HG02610 (cell line): Measurements from ENCODE around the gene KCNN4.

Source experiments
- ATAC-seq: cut with Tn5 transposase; IDR thresholded peaks from one replicate; pipeline ENCODE4 v1.9.1; 2021; ENCODE audit warnings: mild to moderate bottlenecking, moderate library complexity; ENCODE audit not compliant: unreplicated experiment

Gene KCNN4

GRCh38 chr19:43799502-43800142, 18.8 kb upstream of the KCNN4 start:
- ATAC-seq, result no peak

- no peak for ATAC-seq
These were observed 18.0 kb upstream of the KCNN4 start for GRCh38 chr19:43798546-43799409.

- no peak for ATAC-seq
These were observed 17.3 kb upstream of the KCNN4 start for GRCh38 chr19:43798026-43798545.

- no peak for ATAC-seq
These were observed 16.8 kb upstream of the KCNN4 start for GRCh38 chr19:43797556-43797955.

- no peak for ATAC-seq
These were observed 16.3 kb upstream of the KCNN4 start for GRCh38 chr19:43797118-43797517.

- ATAC-seq, result no peak
These were observed 9.8 kb upstream of the KCNN4 start for GRCh38 chr19:43790587-43790986.

- ATAC-seq, result no peak
These were observed 8.3 kb upstream of the KCNN4 start for GRCh38 chr19:43789029-43789428.

- ATAC-seq, result no peak
These were observed 5.9 kb upstream of the KCNN4 start for GRCh38 chr19:43786665-43787064.

GRCh38 chr19:43784981-43785808, 4.4 kb upstream of the KCNN4 start:
- ATAC-seq, result no peak

GRCh38 chr19:43784241-43784980, 3.6 kb upstream of the KCNN4 start:
- no peak for ATAC-seq

- ATAC-seq, result no peak
These were observed 2.9 kb upstream of the KCNN4 start for GRCh38 chr19:43783636-43784035.

GRCh38 chr19:43782689-43783231, 2.0 kb upstream of the KCNN4 start:
- no peak for ATAC-seq

GRCh38 chr19:43782311-43782660, 1.5 kb upstream of the KCNN4 start:
- no peak for ATAC-seq

- no peak for ATAC-seq
These were observed 997 bp upstream of the KCNN4 start for GRCh38 chr19:43781630-43782310.

- no peak for ATAC-seq
These were observed 953 bp downstream of the KCNN4 start for GRCh38 chr19:43779820-43780219.

GRCh38 chr19:43779147-43779819, 1.5 kb downstream of the KCNN4 start:
- ATAC-seq, result no peak

GRCh38 chr19:43778651-43779050, 2.1 kb downstream of the KCNN4 start:
- no peak for ATAC-seq

GRCh38 chr19:43777163-43777695, 3.5 kb downstream of the KCNN4 start:
- ATAC-seq, result no peak

- ATAC-seq, result no peak
These were observed 4.5 kb downstream of the KCNN4 start for GRCh38 chr19:43776286-43776685.
